Cardiac ventricle fibroblast (primary cell): ENCODE measurements around the gene SMAD2. TPM values are rescaled to one million over a fixed set of nuclear protein-coding genes. Genes with fewer than 3 reads are reported as not detected.

ENCODE experiments used
- total RNA-seq: library from RNA; depleted of rRNA; stranded (reverse); fragments of >200 nt; gene quantifications from 2 replicates; pipeline ENCODE4 v1.2.3, GENCODE V29; 2015

The SMAD2 gene
- 74.4 and 83.5 TPM in 2 replicates for total RNA-seq

GRCh38 chr18:47930199-47930930 lies at the start of gene SMAD2:
Gene SMAD2, minus strand, starts transcription at chr18:47930659. Its CDS starts 33,903 bp downstream, at chr18:47896756.

